ENCODE measurements around the gene DAB2IP.

The DAB2IP gene

GRCh38 chr9:121776739-121777637 is 125.6 kb downstream of the DAB2IP start:
- ChIA-PET CTCF (interaction anchor here (1.7 kb wide), 1 partner anchor 8 kb away, joined by 4 read pairs; no protein-coding TSS in a partner anchor), POLR2A (no interaction called here)
- Histone ChIP-seq H3K9me3 (ENCODE audit: control extremely low read depth in 1 of 5, control insufficient read depth in 4 of 5, insufficient read depth in 2 of 5, low read depth in 1 of 5, low read length in 4 of 5) (peaks cover 0 to 5% (median 0%) of the 10 kb centered on the region in 5 experiments), H3K4me1 (ENCODE audit: control extremely low read depth in 1 of 4, control insufficient read depth in 4 of 4, insufficient read depth in 4 of 4, low read length in 3 of 4) (no peaks in the 10 kb centered on the region), H3K4me3 (ENCODE audit: control insufficient read depth in 1 of 7, extremely low read depth in 1 of 7, insufficient read depth in 4 of 7, low read depth in 2 of 7, low read length in 6 of 7) (no peak overlapping the region), H3K36me3 (ENCODE audit: control insufficient read depth in 4 of 4, insufficient read depth in 4 of 4, low read length in 3 of 4) (no peaks in the 10 kb centered on the region), H3K27ac (ENCODE audit: insufficient read depth in 1 of 2, low read depth in 1 of 2, low read length in 2 of 2, poor library complexity in 1 of 2, severe bottlenecking in 2 of 2) (no peak overlapping the region), H3K27me3 (replicated peaks in 2 of 5; ENCODE audit: control insufficient read depth in 4 of 5, insufficient read depth in 5 of 5, low read length in 4 of 5) (no peaks in the 10 kb centered on the region)
- no peak for DNase-seq
- 94% methylated on average over 4 of the region's 8 CpGs for WGBS (ENCODE audit: insufficient coverage)

- Histone ChIP-seq H3K4me3 (ENCODE audit: control insufficient read depth in 1 of 7, extremely low read depth in 1 of 7, insufficient read depth in 4 of 7, low read depth in 2 of 7, low read length in 6 of 7) (no peak overlapping the region), H3K27ac (ENCODE audit: insufficient read depth in 1 of 2, low read depth in 1 of 2, low read length in 2 of 2, poor library complexity in 1 of 2, severe bottlenecking in 2 of 2) (no peak overlapping the region), H3K4me1 (ENCODE audit: control extremely low read depth in 1 of 4, control insufficient read depth in 4 of 4, insufficient read depth in 4 of 4, low read length in 3 of 4) (peaks cover 0 to under 1% (median 0%) of the 10 kb centered on the region in 4 experiments), H3K9me3 (ENCODE audit: control extremely low read depth in 1 of 5, control insufficient read depth in 4 of 5, insufficient read depth in 2 of 5, low read depth in 1 of 5, low read length in 4 of 5) (peaks cover 0 to 5% (median 0%) of the 10 kb centered on the region in 5 experiments), H3K27me3 (replicated peaks in 2 of 5; ENCODE audit: control insufficient read depth in 4 of 5, insufficient read depth in 5 of 5, low read length in 4 of 5) (no peaks in the 10 kb centered on the region), H3K36me3 (ENCODE audit: control insufficient read depth in 4 of 4, insufficient read depth in 4 of 4, low read length in 3 of 4) (no peaks in the 10 kb centered on the region)
- ChIA-PET POLR2A (no interaction called here), CTCF (no interaction called here)
- DNase-seq, result no peak
- no CpG with 5 or more reads among the region's 4 CpGs for WGBS (ENCODE audit: insufficient coverage)
Observed at GRCh38 chr9:121778252-121779225, 127.1 kb downstream of the DAB2IP start.

DNA sequence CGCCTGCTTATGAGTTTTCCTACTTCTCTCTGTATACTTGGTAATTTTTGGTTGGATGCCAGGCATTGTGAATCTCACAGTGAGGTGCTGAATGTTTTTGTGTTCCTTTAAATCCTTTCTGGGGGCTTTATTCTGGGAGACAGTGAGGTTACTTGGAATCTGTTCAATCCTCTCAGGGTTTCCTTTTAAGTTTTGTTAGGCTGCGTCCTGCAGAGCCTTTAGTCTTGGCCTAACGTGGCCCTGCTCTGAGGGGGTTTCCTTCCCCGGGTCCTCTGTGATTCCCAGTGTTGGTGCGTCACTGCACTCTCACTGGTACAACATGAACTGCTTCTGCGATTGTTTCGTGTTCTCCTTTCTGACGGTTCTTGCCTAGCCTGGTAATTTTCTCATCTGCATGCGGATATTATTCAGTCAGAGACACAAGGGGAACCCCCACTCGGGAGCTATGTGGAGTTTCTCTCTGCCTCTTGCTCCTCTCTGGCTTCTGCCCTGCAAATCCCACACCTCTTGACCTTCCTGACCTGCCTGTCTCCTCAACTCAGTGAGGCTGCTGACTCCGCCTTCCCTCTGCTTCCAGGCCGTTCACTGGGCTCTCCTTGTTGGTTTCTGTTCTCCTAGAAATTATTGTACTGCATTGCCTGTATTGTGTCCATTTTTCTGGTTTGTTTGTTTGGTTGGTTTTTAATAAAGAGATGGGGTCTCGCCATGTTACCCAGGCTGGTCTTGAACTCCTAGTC is 128.1 kb downstream of the DAB2IP start:
- H3K27me3 ChIP-seq (replicated peaks in 2 of 5; ENCODE audit: control insufficient read depth in 4 of 5, insufficient read depth in 5 of 5, low read length in 4 of 5), result no peaks in the 10 kb centered on the region
- peaks cover 0 to 5% (median 0%) of the 10 kb centered on the region in 5 experiments for H3K9me3 ChIP-seq (ENCODE audit: control extremely low read depth in 1 of 5, control insufficient read depth in 4 of 5, insufficient read depth in 2 of 5, low read depth in 1 of 5, low read length in 4 of 5)
- no peak overlapping the region for H3K27ac ChIP-seq (ENCODE audit: insufficient read depth in 1 of 2, low read depth in 1 of 2, low read length in 2 of 2, poor library complexity in 1 of 2, severe bottlenecking in 2 of 2)
- CTCF ChIA-PET, result no interaction called here
- peaks cover 0 to 11% (median 4%) of the 10 kb centered on the region in 4 experiments for H3K4me1 ChIP-seq (ENCODE audit: control extremely low read depth in 1 of 4, control insufficient read depth in 4 of 4, insufficient read depth in 4 of 4, low read length in 3 of 4)
- H3K4me3 ChIP-seq (ENCODE audit: control insufficient read depth in 1 of 7, extremely low read depth in 1 of 7, insufficient read depth in 4 of 7, low read depth in 2 of 7, low read length in 6 of 7), result no peak overlapping the region
- H3K36me3 ChIP-seq (ENCODE audit: control insufficient read depth in 4 of 4, insufficient read depth in 4 of 4, low read length in 3 of 4), result no peaks in the 10 kb centered on the region
- POLR2A ChIA-PET, result no interaction called here
- 95% methylated on average over 8 of the region's 13 CpGs for WGBS (ENCODE audit: insufficient coverage)
- DNase-seq, result no peak

DNA sequence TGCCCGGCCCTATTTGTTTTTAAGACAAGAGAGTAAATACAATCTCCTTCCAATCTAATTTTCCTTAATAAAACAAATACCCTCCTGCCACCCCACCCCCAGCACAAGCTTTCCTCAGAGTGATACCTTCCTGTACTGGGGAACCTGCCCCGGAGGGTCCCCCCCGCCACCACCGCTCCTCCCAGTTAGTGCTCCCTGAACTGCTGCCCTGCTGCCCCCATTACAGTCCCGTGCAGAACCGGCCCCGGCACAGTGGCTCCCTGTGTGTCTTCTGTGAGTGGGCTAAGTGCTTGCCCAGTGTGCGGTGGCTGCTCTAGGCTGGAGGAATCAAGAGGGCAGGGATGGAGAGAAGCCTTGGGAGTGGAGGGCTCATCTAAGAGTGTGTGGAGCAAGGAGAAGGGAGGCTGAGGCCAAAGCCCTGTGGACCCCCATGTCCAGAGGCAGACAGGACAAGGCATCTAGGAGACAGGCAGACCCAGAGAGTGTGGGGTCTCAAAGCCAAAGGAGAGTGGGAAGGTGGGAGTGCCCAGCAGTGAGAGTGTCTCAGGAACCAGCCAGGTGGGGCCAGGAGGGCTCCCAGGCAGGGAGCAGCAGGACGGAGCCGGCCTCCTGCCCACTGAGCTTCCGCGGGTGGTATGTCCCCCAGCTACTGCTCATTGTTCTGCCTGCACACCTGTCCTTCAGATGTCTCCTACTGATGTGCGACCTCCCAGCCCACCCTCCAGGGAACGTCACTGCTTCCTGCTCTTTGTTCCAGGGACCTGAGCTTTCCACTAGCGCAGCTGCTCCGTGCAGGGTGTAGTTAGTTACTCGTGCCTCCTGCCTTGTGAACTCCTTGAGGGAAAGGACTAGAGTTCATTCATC is 129.0 kb downstream of the DAB2IP start:
- CTCF ChIA-PET, result no interaction called here
- 98% methylated on average over 8 of the region's 17 CpGs for WGBS (ENCODE audit: insufficient coverage)

GRCh38 chr9:121781145-121781548 is 129.7 kb downstream of the DAB2IP start:
- ChIA-PET POLR2A (no interaction called here), CTCF (no interaction called here)
- peaks cover 0 to 5% (median 0%) of the 10 kb centered on the region in 5 experiments for H3K9me3 ChIP-seq (ENCODE audit: control extremely low read depth in 1 of 5, control insufficient read depth in 4 of 5, insufficient read depth in 2 of 5, low read depth in 1 of 5, low read length in 4 of 5)
- H3K4me1 ChIP-seq (ENCODE audit: control extremely low read depth in 1 of 4, control insufficient read depth in 4 of 4, insufficient read depth in 4 of 4, low read length in 3 of 4), result peaks cover 0 to 15% (median 4%) of the 10 kb centered on the region in 4 experiments
- WGBS (ENCODE audit: insufficient coverage), result 100% methylated on average over 5 of the region's 8 CpGs
- DNase-seq, result no peak
- H3K36me3 ChIP-seq (ENCODE audit: control insufficient read depth in 4 of 4, insufficient read depth in 4 of 4, low read length in 3 of 4), result no peaks in the 10 kb centered on the region
- H3K4me3 ChIP-seq (ENCODE audit: control insufficient read depth in 1 of 7, extremely low read depth in 1 of 7, insufficient read depth in 4 of 7, low read depth in 2 of 7, low read length in 6 of 7), result no peak overlapping the region
- no peaks in the 10 kb centered on the region for H3K27me3 ChIP-seq (replicated peaks in 2 of 5; ENCODE audit: control insufficient read depth in 4 of 5, insufficient read depth in 5 of 5, low read length in 4 of 5)
- no peak overlapping the region for H3K27ac ChIP-seq (ENCODE audit: insufficient read depth in 1 of 2, low read depth in 1 of 2, low read length in 2 of 2, poor library complexity in 1 of 2, severe bottlenecking in 2 of 2)

More for the DNA sequence above, 129.0 kb downstream of the DAB2IP start:
- peaks cover 0 to 5% (median 0%) of the 10 kb centered on the region in 5 experiments for H3K9me3 ChIP-seq (ENCODE audit: control extremely low read depth in 1 of 5, control insufficient read depth in 4 of 5, insufficient read depth in 2 of 5, low read depth in 1 of 5, low read length in 4 of 5)
- H3K27ac ChIP-seq (ENCODE audit: insufficient read depth in 1 of 2, low read depth in 1 of 2, low read length in 2 of 2, poor library complexity in 1 of 2, severe bottlenecking in 2 of 2), result no peak overlapping the region
- no peaks in the 10 kb centered on the region for H3K36me3 ChIP-seq (ENCODE audit: control insufficient read depth in 4 of 4, insufficient read depth in 4 of 4, low read length in 3 of 4)
- POLR2A ChIA-PET, result no interaction called here
- H3K27me3 ChIP-seq (replicated peaks in 2 of 5; ENCODE audit: control insufficient read depth in 4 of 5, insufficient read depth in 5 of 5, low read length in 4 of 5), result no peaks in the 10 kb centered on the region
- no peak for DNase-seq
- peaks cover 0 to 15% (median 4%) of the 10 kb centered on the region in 4 experiments for H3K4me1 ChIP-seq (ENCODE audit: control extremely low read depth in 1 of 4, control insufficient read depth in 4 of 4, insufficient read depth in 4 of 4, low read length in 3 of 4)
- H3K4me3 ChIP-seq (ENCODE audit: control insufficient read depth in 1 of 7, extremely low read depth in 1 of 7, insufficient read depth in 4 of 7, low read depth in 2 of 7, low read length in 6 of 7), result no peak overlapping the region
